ENCODE results near the gene ADIPOR2. TPM values are rescaled to one million over a fixed set of nuclear protein-coding genes. Genes with fewer than 3 reads are reported as not detected.

Gene ADIPOR2
- total and polyA plus RNA-seq, 2 of the 4 experiments (the other 2 are of a cell fraction): 20.0 to 24.9 TPM

GRCh38 chr12:1665366-1665765 lies 25.5 kb upstream of the ADIPOR2 start:
- POLR2A ChIA-PET (ENCODE audit: unreplicated experiment): no interaction called here
- no peak overlapping the region for H3K9ac ChIP-seq (ENCODE audit: low read depth, low read length)
- in situ Hi-C loops (cut with MboI; ENCODE audit: low sequenced_read_pairs): loop anchor here (25.0 kb wide), 1 partner anchor 622 kb away; no protein-coding TSS in a partner anchor
- H3K4me2 ChIP-seq (ENCODE audit: low read depth, low read length): no peak overlapping the region
- no peak overlapping the region for H3K27ac ChIP-seq (ENCODE audit: insufficient read depth, low read length)
- CTCF ChIA-PET: interaction anchor here (0.5 to 0.6 kb wide), 2 partner anchors 15 to 617 kb away, joined by 3 to 5 read pairs; no protein-coding TSS in a partner anchor
- no peak overlapping the region for H4K5ac ChIP-seq (ENCODE audit: low read depth, low read length)
- no peak for TF ChIP-seq RAD21 (IDR thresholded peaks at IDR 0.05; ENCODE audit: low read length)
- no peak for TF ChIP-seq MXI1 (IDR thresholded peaks at IDR 0.05; ENCODE audit: borderline replicate concordance, low read depth, low read length)
- no peak for TF ChIP-seq MAZ (IDR thresholded peaks at IDR 0.05; ENCODE audit: borderline replicate concordance, low read depth, low read length)
- TF ChIP-seq CEBPB (IDR thresholded peaks at IDR 0.05; ENCODE audit: low read depth, low read length): no peak
- TF ChIP-seq RCOR1 (IDR thresholded peaks at IDR 0.05; ENCODE audit: insufficient replicate concordance, low read length): no peak
- TF ChIP-seq NFE2L2 (IDR thresholded peaks at IDR 0.05; ENCODE audit: low read depth, low read length): peak; percentile 77
- no peak for TF ChIP-seq USF2 (IDR thresholded peaks at IDR 0.05; ENCODE audit: low read depth, low read length)
- no peak for TF ChIP-seq POLR2A (IDR thresholded peaks at IDR 0.05; ENCODE audit: low read depth, low read length)
- peak; percentile 52; the same call in 1 of the 2 replicates for TF ChIP-seq MAFK (IDR thresholded peaks at IDR 0.05; ENCODE audit: low read depth, low read length)
- TF ChIP-seq CHD1 (IDR thresholded peaks at IDR 0.05; ENCODE audit: low read depth, low read length): no peak
- no peak for TF ChIP-seq BHLHE40 (IDR thresholded peaks at IDR 0.05; ENCODE audit: low read depth, low read length)
- TF ChIP-seq FOS (IDR thresholded peaks at IDR 0.05; ENCODE audit: low read depth, low read length): no peak
- H3K9me1 ChIP-seq (ENCODE audit: insufficient read depth, low read length): peaks cover 4% of the 10 kb centered on the region; the same call in 1 of the 2 replicates
- H2BK5ac ChIP-seq (ENCODE audit: low read depth, low read length, poor library complexity, severe bottlenecking): no peak overlapping the region
- no peak overlapping the region for H2AK5ac ChIP-seq (ENCODE audit: low read depth, low read length)
- H3K79me1 ChIP-seq (ENCODE audit: low read depth in 1 of 2, low read length in 2 of 2): no peaks in the 10 kb centered on the region
- no peaks in the 10 kb centered on the region; the same call in 1 of the 2 replicates for H4K20me1 ChIP-seq (ENCODE audit: insufficient read depth, low read length)
- no peak overlapping the region for H2AFZ ChIP-seq (replicated peaks; ENCODE audit: low read length, poor library complexity)
- peaks cover 4% of the 10 kb centered on the region; the same call in 1 of the 2 replicates for H3K4me1 ChIP-seq (ENCODE audit: control insufficient read depth, insufficient read depth, low read length)
- no peak overlapping the region for H2BK120ac ChIP-seq (ENCODE audit: low read depth, low read length)
- no peak overlapping the region for H3K23ac ChIP-seq (ENCODE audit: low read depth, low read length)
- no peak overlapping the region for H4K8ac ChIP-seq (ENCODE audit: low read depth in 2 of 2, low read length in 2 of 2)
- BruUV-seq (replicated peaks): no TSS peak
- no peaks in the 10 kb centered on the region for H3K36me3 ChIP-seq (ENCODE audit: control insufficient read depth, insufficient read depth, low read length)
- no peak overlapping the region for H2BK15ac ChIP-seq (ENCODE audit: low read depth, low read length)
- H3K18ac ChIP-seq (ENCODE audit: low read depth, low read length): no peak overlapping the region
- WGBS, 2 experiments (ENCODE audit: extremely low coverage in 2 of 2, insufficient read length in 1 of 2): no CpG with 5 or more reads among the region's 2 CpGs
- H3K9me3 ChIP-seq (ENCODE audit: control insufficient read depth, insufficient read depth, low read length): no peaks in the 10 kb centered on the region
- intact Hi-C loops (cut with micrococcal nuclease): no loop called here
- DNase-seq (no peak), ATAC-seq (ENCODE audit: low read depth) (no peak)
- H4K91ac ChIP-seq (ENCODE audit: insufficient read depth, low read depth, low read length): no peak overlapping the region
- no peak overlapping the region for H2AK9ac ChIP-seq (replicated peaks; ENCODE audit: low read depth, low read length, poor library complexity)
- H3K4me3 ChIP-seq (ENCODE audit: insufficient read depth, low read depth, low read length): no peak overlapping the region
- no peak overlapping the region for H3K56ac ChIP-seq (ENCODE audit: extremely low read depth, insufficient read depth, low read length)
- no peaks in the 10 kb centered on the region; the same call in 1 of the 2 replicates for H3K27me3 ChIP-seq (ENCODE audit: control insufficient read depth, insufficient read depth, low read length)
- no peak overlapping the region for H3K4ac ChIP-seq (ENCODE audit: low read depth, low read length)
- H2BK20ac ChIP-seq (ENCODE audit: low read depth, low read length): no peak overlapping the region
- H3K14ac ChIP-seq (replicated peaks; ENCODE audit: low read depth, low read length): no peak overlapping the region
- dilution Hi-C loops (cut with HindIII; ENCODE audit: low sequenced_read_pairs, unreplicated experiment): no loop called here
